HG03432 (cell line): ENCODE data around the gene CACNG7.
"Not testable (repeated sequence)": the region's sequence is repeated elsewhere in the genome, so short reads cannot be mapped to it uniquely, and the experiment has no call there.

Source experiments
- ATAC-seq: cut with Tn5 transposase; IDR thresholded peaks from one replicate; pipeline ENCODE4 v1.9.1; 2021; ENCODE audit warnings: mild to moderate bottlenecking, moderate library complexity; ENCODE audit not compliant: unreplicated experiment

Gene CACNG7

GRCh38 chr19:53947624-53948023, 38.5 kb downstream of the CACNG7 start:
- no peak for ATAC-seq

GRCh38 chr19:53948611-53949010, 39.5 kb downstream of the CACNG7 start:
- ATAC-seq, result not testable (repeated sequence)

DNA sequence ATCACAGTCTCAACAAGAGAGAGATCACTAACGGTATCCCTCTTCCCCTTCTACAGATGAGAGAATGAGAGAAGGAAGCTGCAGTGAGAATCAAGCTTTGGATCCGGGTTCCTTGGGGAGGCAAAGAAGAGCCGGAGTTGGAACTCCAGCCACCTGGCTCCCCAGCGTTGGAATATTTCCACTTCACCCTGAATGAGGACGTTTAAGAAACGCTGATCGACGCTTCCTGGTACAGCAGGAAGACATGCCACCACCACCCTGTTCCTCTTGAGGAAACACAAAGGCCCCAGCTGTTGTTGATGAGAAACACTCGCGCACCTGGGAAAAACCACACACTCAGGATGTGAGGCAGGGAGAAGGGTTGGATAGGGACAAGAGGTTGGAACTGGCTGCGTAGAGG, 42.4 kb downstream of the CACNG7 start:
- no peak for ATAC-seq

GRCh38 chr19:53951947-53952346, 42.9 kb downstream of the CACNG7 start:
- no peak for ATAC-seq

GRCh38 chr19:53953383-53953782, 44.3 kb downstream of the CACNG7 start:
- no peak for ATAC-seq

- no peak for ATAC-seq
Observed at GRCh38 chr19:53957448-53958167, 48.5 kb downstream of the CACNG7 start.

GRCh38 chr19:53958168-53958571, 49.1 kb downstream of the CACNG7 start:
- ATAC-seq, result no peak

GRCh38 chr19:53958823-53959757, 50.0 kb downstream of the CACNG7 start:
- ATAC-seq, result no peak

- ATAC-seq, result no peak
Observed at GRCh38 chr19:53960187-53960586, 51.1 kb downstream of the CACNG7 start.

DNA sequence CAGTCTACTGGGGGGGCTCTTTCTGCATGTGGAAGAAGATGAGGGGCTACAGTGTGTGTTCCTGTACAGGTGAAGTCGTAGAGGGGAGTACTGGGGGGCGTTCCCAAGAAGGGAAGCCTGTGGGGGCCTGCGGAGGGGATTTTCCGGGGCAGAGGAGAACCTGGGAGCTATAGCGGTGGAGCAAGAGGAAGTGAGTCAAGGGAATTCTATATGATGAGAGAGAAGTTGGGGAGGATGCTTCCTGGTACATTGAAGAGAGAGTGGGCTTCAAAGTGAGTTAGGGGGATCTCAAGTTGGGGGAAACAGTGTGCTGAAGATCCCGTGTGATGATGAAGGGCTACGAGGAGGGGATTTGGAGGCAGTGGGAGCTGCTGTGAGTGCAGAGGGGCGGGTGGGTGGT, 51.8 kb downstream of the CACNG7 start:
- no peak for ATAC-seq

- no peak for ATAC-seq
Observed at GRCh38 chr19:53961523-53962356, 52.7 kb downstream of the CACNG7 start.

DNA sequence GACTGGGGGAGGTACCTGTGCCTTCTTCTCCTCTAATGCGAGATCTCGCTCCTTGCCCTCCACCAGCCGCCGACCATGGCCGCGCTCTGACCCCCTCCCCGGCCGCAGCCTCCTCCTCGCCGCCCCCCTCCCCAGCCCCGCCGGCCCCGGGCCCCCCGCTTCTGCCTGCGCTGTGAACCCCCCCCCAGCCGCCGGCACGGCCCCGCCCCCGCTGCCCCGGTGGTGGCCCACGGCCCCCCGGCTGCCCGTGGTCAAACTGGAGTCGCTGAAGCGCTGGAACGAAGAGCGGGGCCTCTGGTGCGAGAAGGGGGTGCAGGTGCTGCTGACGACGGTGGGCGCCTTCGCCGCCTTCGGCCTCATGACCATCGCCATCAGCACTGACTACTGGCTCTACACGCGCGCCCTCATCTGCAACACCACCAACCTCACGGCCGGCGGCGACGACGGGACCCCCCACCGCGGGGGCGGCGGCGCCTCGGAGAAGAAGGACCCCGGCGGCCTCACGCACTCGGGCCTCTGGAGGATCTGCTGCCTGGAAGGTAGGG, 53.9 kb downstream of the CACNG7 start, which contains the start of gene CACNG8:
Gene CACNG8, plus strand, starts transcription at position 51 of the 545 bp plus-strand sequence.
- no peak for ATAC-seq

- no peak for ATAC-seq
Observed at GRCh38 chr19:53965091-53965490, 56.0 kb downstream of the CACNG7 start.

DNA sequence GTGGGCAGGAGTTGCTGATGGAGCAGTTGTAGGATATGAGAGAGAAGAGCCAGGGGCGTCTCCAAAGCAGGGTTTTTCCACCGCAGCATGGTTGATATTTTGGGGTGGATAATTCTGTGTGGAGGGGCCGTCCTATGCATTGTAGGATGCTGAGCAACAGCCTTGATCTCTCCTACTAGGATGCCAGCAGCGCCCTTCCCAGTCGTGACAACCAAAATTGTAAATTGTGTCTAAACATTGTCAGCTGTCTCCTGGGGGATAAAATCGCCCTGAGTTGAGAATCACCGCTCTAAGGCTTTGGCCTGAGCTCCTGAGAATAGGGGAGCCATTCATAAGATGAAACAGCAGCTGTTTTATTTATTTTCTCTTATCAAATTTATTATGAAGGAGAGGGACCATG, 57.9 kb downstream of the CACNG7 start:
- ATAC-seq, result no peak

GRCh38 chr19:53969366-53969765, 60.3 kb downstream of the CACNG7 start:
- ATAC-seq, result no peak

GRCh38 chr19:53971673-53972072, 62.6 kb downstream of the CACNG7 start:
- ATAC-seq, result no peak

GRCh38 chr19:53977429-53977990, 68.4 kb downstream of the CACNG7 start:
- ATAC-seq, result no peak

DNA sequence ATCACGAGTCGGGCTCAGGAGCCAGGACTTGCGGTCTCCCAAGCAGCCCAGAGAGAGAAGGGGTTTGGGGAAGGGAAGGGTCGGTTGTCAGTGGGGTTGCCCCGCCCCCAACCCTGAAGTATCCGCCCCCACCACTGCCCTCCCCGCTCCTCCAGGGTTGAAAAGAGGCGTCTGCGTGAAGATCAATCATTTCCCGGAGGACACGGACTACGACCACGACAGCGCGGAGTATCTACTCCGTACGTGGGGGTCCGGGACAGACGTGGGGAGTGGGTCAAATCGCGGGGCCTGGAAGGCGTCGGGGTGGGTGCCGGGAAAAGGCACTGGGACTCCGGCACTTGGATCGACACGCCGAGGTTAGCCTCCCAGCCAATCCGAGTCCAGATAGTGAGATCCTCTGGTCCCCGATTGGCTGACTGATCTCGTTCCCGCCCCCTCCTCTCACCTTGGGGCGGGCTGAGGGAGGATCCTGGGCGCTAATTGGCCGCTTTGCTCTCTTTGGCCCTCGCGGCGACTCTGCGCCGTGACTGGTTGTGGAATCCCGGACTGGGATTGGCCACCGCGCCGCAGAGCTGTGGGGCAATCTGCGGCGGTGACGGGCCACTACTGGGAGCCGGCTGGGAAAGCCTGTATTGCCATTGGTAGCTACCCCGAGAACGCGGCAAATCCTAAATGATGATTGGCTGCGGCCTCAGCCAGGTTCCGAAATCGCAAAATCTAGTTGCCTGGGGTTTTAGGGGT, 69.1 kb downstream of the CACNG7 start:
- ATAC-seq, result no peak

- ATAC-seq, result no peak
Observed at GRCh38 chr19:53978975-53979801, 70.1 kb downstream of the CACNG7 start.
